GM19239 (cell line): Measurements from ENCODE around the gene MAGEB18.

Source experiments
- DNase-seq: peaks from one replicate; pipeline ENCODE4 v3.0.0; 2011; ENCODE audit warnings: low spot score; ENCODE audit not compliant: insufficient read length
- FAIRE-seq: peaks from 2 replicates; lab custom pipeline; 2011; peaks lifted over from hg19 to GRCh38; lab: Jason Lieb, UNC

MAGEB18 gene

DNA sequence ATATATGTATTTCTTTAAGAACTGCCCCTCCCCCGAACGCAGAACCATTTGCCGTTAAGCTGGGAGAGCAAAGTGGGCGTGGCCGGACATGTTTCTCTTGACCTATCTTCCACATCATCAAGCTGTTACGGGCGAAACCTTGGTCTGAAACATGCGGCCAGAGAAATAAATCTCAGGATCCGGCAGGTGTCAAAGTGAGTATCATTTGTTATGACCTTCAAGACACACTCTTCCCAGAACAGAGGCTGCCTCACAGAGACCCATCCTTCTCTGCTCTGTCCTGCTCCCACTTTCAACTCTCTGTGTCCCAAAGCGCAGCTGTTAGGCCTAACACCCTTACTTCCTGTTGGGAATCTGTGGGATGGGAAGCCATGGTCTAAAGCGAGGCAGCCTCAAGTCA is at the start of gene MAGEB18:
Gene MAGEB18, plus strand, starts transcription at position 70 of the 400 bp plus-strand sequence. CDS start 643 bp downstream, outside the sequence.
- FAIRE-seq, result no peak
- DNase-seq, result no peak

DNA sequence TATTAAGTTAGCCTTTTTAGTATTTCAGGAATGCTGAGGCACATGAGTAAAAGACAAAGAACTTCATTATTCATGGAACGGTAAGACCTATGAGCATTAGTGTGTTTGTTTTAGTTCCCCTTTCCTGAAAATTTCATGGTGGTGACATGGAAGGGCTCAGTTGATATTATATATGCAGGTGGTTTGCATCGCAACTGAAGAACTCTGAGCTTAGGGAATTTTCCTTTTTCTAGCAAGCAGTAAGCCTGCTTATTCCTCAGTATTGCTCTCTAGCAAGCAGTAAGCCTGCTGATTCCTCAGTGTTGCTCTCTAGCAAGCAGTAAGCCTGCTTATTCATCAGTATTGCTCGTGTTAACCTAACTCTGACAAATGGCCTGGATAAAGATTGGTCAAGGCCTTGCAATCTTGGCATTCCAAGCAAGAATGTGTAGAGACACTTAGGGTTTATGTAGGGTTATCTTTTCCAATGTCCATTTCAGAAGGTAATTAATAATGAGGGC is 37.7 kb upstream of the MAGEB18 start:
- no peak for FAIRE-seq

DNA sequence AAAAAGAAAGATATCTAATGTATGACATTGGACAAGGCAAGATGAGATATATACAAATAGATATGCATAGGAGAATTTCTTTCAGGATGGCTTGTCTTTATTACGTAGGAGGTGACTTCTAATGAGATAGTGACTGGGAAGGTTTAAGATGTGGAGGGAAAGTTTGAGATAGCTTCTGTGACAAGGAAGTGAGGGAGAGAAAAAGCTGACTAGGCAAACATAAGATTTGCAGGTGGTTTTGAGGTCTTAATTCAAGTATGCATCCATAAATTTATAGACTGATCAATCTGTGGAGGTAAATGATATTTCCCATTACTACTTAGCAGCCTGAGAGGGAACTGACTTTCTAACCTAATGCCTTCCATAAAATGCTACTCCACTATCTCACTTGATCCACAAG is 29.0 kb upstream of the MAGEB18 start:
- FAIRE-seq (no peak), DNase-seq (no peak)

More for the DNA sequence above, 37.7 kb upstream of the MAGEB18 start:
- no peak for DNase-seq

DNA sequence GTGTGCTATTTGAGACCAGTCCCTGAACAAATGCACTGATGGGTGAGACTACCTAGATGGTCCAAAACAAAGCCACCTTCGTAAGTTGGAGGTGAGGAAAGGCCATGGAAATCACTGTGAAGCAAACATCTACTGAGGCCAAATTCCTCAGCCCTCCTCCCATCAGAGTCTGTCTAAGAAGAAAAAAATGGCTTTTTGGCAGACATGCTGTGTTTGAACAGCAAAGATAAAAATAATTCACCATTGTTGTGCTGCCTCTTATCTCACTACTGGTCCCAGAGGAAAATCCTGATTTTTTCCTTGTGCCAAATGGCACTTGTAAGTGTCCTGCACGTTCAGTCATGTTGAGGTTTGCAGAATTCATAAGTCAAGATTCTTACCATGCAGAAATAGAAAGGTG is 7.9 kb downstream of the MAGEB18 start:
- FAIRE-seq (no peak), DNase-seq (no peak)

DNA sequence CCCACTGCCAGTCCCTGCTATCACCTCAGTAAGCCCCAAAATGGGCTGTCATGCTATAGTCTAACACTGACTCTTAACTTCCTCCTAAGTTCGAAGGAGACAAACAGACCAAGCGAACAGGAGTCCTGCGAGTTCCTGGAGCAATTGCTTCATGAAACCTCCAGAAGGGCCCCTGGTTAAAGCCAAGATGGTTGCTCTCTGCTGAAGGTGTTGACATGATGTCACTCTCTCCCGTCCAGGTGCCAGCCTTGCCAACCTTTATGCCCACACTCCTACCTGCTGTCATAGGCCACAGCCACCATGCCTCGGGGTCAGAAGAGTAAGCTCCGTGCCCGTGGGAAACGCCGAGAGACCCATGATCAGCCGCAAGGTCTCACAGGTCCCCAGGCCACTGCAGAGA is 22.2 kb downstream of the MAGEB18 start, which contains the start of gene MAGEB6B:
Gene MAGEB6B, plus strand, starts transcription at position 301 of the 400 bp plus-strand sequence. Its CDS starts 0 bp downstream, at position 301.
- FAIRE-seq, result no peak

More for the DNA sequence above, 22.2 kb downstream of the MAGEB18 start, which contains the start of gene MAGEB6B:
- no peak for DNase-seq
